Measurements from ENCODE around the gene LTBP1.
"Not testable (repeated sequence)": the region's sequence is repeated elsewhere in the genome, so short reads cannot be mapped to it uniquely, and the experiment has no call there.

Gene LTBP1

GRCh38 chr2:33051586-33052360, 105.0 kb downstream of the LTBP1 start:
- DNase-seq = no peak

DNA sequence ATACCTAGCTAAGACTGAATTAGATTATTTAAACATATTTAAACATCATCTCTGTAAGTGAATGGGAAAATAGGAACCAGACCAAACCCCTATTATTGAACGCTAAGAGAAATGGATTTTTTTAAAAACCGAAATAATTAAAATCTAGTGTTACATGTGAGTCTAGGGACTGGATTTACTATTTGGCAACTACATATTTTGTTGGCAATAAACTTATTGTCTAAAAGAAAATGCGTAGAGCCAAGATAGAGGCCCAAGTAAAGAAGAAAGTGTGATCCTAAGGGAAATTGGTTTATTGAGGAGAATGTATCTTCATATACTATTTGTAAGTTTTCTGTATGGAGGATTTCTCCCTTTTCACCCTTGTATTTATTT, 105.6 kb downstream of the LTBP1 start:
- no peak for DNase-seq

GRCh38 chr2:33052795-33053194, 106.0 kb downstream of the LTBP1 start:
- not testable (repeated sequence) for DNase-seq

GRCh38 chr2:33056170-33056569, 109.4 kb downstream of the LTBP1 start:
- DNase-seq = no peak

GRCh38 chr2:33057307-33058028, 110.7 kb downstream of the LTBP1 start:
- DNase-seq = not testable (repeated sequence)

DNA sequence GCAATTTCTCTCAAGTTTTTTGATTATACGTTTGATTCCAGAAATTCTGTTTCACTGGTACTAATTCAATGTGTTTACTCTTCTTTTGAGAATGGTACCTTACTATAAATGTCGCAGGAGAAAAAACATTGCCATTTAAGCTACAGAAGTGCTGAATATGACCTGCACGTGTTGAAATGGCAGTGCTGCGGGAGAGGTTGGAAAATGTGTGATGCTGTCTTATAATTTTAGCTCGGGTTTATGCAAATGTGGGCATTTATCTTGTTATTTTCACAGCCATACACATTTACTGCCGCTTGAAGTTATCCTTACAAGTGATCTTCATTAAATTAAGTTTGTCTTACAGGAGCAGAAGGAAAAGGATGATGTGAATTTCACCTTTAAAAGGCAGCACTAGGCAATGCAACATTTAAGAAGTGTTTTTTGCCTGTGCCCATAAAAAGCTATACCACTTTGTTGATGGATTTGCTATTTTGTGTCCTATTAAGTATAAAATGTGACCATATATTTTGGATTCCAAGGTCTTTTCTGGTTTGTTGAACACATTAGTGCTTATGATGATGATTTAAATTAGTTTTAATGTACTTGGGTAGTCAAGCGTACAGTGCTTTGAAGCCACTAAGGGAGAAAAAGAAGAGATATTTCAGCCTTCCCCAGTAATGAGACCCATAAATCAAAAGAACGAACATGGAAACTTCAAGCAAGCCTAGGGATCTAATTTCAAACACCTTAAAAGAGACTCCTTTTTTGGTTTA, 112.1 kb downstream of the LTBP1 start:
- no peak for DNase-seq

GRCh38 chr2:33059471-33060156, 112.9 kb downstream of the LTBP1 start:
- no peak for DNase-seq

DNA sequence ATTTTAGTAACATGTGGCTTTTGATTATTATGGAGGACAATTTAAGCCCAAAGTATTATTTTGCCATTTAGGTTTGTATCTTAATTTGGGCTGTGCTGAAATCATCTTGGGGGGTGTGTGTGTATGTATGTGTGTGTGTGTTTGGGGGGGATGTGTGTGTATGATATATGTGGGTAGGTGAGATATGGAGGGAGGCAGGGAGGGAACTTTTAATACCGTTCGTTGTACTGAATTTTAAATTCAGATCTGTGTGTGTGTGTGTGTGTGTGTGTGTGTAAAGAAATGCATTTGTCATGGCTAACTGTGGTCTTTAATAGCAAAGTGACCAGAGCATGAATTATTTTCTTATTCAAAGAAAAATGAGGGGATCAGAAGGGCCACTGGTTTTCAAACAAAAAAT, 113.7 kb downstream of the LTBP1 start:
- DNase-seq = no peak

GRCh38 chr2:33062665-33063250, 116.0 kb downstream of the LTBP1 start:
- DNase-seq = no peak

- DNase-seq = no peak
These were observed 117.6 kb downstream of the LTBP1 start for GRCh38 chr2:33064349-33064801.

DNA sequence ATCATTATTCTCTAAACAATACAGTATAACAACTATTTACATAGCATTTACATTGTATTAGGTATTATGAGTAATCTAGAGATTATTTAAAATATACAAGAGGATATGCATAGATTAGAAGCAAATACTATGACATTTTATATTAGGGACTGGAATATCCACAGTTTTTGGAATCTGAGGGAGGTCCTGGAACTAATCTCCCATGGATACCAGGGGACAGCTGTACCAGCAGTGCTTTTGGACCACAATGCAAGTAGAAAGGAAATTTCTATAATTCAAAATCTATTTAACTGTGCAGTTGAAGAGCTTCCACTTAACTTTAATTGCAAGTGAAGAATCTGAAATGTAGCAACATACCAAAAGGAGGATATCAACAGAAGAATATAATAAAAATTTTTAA, 120.8 kb downstream of the LTBP1 start:
- no peak for DNase-seq

DNA sequence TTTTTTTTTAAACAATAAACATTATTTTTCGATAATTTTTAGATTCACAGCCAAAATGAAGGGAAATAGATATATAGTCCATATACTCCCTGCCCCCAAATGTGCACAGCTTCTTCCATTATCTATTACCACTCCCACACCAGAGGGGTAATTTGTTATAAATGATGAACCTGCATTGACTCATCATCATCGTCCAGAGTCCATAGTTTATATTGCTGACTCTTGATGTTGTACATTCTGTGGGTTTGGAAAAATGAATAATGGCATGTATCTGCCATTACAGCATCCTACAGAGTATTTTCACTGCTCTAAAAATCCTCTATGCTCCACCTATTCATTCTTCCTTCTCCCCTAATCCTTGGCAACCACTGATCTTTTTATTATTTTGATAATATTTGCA, 121.5 kb downstream of the LTBP1 start:
- no peak for DNase-seq

DNA sequence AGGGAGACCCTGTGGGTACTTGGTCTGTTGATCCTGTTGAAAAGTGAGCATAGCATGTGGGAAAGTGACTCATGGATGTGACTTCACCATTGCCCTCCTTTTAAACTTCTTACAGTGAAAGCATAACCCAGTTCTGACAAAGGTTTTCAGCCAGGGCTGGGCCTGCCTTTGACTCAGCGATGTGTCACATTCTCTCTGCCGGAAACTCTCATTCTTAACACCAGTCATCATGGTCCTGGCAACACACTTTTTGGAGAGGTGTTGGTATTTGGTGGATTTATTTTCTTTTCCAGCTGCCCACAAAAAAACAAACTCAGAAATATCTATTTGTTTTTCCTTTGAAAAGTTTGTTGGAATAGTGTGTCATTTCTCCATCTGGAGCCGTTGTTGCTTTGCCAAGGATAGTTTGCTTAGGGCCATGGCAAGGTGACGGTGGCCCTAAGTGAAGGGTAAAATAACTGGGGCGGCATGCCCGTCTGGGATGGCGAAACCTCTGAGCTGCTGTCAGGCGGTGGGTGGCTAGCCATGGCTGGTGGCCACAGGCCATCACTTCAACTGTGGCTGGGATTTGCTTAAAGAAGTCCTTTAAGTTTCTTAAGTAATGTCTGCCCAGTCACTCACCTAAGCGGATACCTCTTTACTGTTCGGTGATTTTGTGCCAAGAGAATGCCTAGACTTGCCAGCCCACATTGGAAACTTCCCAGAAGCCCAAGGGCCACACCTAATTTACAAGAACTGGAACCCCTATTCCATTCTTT, 123.3 kb downstream of the LTBP1 start:
- DNase-seq = no peak

- DNase-seq = no peak
These were observed 124.8 kb downstream of the LTBP1 start for GRCh38 chr2:33071591-33071990.

- no peak for DNase-seq
These were observed 125.9 kb downstream of the LTBP1 start for GRCh38 chr2:33072614-33073013.

DNA sequence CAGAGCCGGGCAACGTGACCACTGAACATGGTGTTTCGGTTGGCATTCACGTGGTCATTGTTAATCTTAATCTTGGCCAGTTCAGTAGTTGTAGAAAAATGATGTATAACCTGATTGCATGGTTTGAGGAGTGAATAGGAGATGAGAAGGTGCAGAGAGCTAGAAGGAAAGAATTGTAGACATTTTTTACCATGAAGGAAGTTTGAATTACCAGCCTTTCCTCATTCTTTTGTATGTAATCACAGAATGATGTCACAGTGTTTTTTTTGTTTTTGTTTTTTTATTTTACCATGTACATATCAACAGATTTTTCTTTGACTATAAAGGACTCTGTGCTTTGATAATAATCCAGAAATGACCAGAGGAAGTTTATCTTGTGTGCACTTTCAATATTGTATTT, 126.3 kb downstream of the LTBP1 start:
- no peak for DNase-seq

GRCh38 chr2:33074197-33074596, 127.4 kb downstream of the LTBP1 start:
- DNase-seq = no peak

- DNase-seq = no peak
These were observed 130.6 kb downstream of the LTBP1 start for GRCh38 chr2:33077311-33077710.

GRCh38 chr2:33077844-33078243, 131.1 kb downstream of the LTBP1 start:
- DNase-seq = no peak

DNA sequence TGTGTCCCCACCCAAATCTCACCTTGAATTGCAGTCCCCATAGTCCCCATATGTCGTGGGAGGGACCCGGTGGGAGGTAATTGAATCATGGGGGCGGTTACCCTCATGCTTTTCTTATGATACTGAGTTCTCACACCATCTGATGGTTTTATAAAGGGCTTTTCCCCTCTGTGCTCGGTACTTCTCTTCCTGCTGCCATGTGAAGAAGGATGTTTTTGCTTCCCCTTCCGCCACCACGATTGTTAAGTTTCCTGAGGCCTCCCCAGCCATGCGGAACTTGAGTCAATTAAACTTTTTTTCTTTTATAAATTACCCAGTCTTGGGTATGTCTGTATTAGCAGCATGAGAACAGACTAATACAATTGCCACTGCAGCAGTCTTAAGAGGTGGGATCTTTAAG, 134.9 kb downstream of the LTBP1 start:
- no peak for DNase-seq

DNA sequence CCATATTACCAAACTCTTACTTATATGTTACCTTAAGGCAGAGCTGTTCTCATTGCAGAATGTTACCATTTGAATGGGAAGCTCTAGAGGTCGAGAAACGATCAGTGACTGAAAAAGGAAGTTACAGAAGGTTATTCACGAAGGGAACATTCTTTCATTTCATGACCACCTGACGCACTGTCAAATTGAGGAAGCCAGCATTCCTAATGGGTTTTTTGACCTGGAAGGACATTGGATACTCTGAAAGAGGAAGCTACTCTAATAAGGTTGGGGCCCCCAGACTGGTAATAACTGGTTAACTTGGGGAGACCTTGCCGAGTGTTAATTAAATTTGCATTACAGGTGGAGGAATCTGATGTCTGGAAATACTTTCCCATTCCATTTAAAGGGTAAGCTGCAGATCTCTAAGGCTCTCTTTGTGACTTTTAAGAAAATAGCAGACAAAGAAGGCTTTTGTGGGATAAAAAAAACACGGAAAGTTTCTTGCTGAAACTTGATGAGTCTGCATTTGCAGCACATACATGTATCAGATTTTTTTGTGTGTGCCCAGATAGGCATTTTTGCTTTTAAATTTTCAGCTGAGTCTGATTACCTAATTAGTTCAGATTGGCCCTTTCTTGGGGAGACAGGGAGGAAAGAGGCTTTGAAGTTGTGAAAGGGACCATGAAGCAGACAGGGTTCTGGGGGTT, 137.1 kb downstream of the LTBP1 start:
- no peak for DNase-seq
